ENCODE measurements around the gene RABGAP1L. TPM values are rescaled to one million over a fixed set of nuclear protein-coding genes. Genes with fewer than 3 reads are reported as not detected.

Gene RABGAP1L
- total and polyA plus RNA-seq, 10 of the 15 experiments (the other 5 are each of a cell fraction or from before 2014, with no cell fraction given): 5.8 to 194 (median 113) TPM

DNA sequence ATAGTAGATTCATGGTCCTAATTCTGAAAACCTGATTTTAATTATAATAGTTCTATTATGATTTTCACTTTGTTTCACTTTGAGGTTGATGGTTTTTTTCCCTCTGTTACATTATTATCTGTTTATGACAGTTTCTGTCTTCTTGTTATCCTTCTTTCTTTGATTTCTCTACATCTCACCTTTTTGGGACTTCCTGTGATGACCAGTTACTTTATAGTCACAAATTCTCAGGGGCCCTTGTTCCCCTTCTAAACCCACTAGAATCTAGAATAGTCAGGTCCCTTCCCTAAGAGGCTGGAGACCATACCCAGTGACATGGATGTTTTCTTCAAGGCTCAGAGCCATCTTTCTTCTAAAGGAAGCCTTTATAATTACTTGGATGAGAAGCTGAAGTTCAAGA lies 526.9 kb downstream of the RABGAP1L start:
- BruUV-seq (replicated peaks): no TSS peak
- ChIA-PET RAD21 (ENCODE audit: unreplicated experiment) (interaction anchor here (0.7 kb wide), 1 partner anchor 716 kb away, joined by 3 read pairs; no protein-coding TSS in a partner anchor), SMC1A (ENCODE audit: uncharacterized antibody, unreplicated experiment) (interaction anchor here (1.4 kb wide), 1 partner anchor 23 kb away, joined by 3 read pairs; no protein-coding TSS in a partner anchor), CTCF (no interaction called here), POLR2A (no interaction called here)
- in situ Hi-C loops (cut with MboI) (no loop called here), intact Hi-C loops (cut with micrococcal nuclease; ENCODE audit: unreplicated experiment) (no loop called here)
- Histone ChIP-seq H3K79me2 (ENCODE audit: control insufficient read depth, insufficient read depth, low read length) (no peaks in the 10 kb centered on the region), H3K27ac (ENCODE audit: control insufficient read depth, insufficient read depth) (no peak overlapping the region), H3K4me3 (no peak overlapping the region), H3K4me1 (ENCODE audit: control insufficient read depth, insufficient read depth, low read length) (no peaks in the 10 kb centered on the region), H3K27me3 (replicated peaks in 1 of 2; ENCODE audit: control insufficient read depth in 2 of 2, insufficient read depth in 2 of 2, low read length in 1 of 2) (no peaks in the 10 kb centered on the region), H2AFZ (ENCODE audit: control insufficient read depth, low read depth, low read length) (no peak overlapping the region), H3K36me3 (ENCODE audit: control insufficient read depth in 2 of 2, insufficient read depth in 2 of 2, low read length in 1 of 2) (peaks cover 0 to 13% of the 10 kb centered on the region in 2 experiments; a peak in 1 of 4 replicates), H3K9ac (ENCODE audit: control insufficient read depth, insufficient read depth, low read length) (no peak overlapping the region), H4K20me1 (ENCODE audit: control insufficient read depth, insufficient read depth) (no peaks in the 10 kb centered on the region), H3K9me3 (replicated peaks; ENCODE audit: control insufficient read depth, insufficient read depth, low read length) (no peaks in the 10 kb centered on the region), H3K4me2 (ENCODE audit: control insufficient read depth, insufficient read depth) (no peak overlapping the region)
- ATAC-seq: no peak
- no peak for TF ChIP-seq E2F4 (IDR thresholded peaks at IDR 0.05; ENCODE audit: low read depth, low read length)
- TF ChIP-seq SUZ12 (IDR thresholded peaks at IDR 0.05; ENCODE audit: unreplicated experiment): no peak
- TF ChIP-seq POLR2A (IDR thresholded peaks at IDR 0.05; ENCODE audit: low read depth, low read length): no peak
- TF ChIP-seq SRF (IDR thresholded peaks at IDR 0.05; ENCODE audit: low read depth in 2 of 2, low read length in 2 of 2): 0 out of 4 replicates have a peak, but pooled peaks of 1 of the 2 experiments have one; percentile 6
- no peak for FAIRE-seq
- no peak for DNase-seq (ENCODE audit: low read depth, low spot score)

DNA sequence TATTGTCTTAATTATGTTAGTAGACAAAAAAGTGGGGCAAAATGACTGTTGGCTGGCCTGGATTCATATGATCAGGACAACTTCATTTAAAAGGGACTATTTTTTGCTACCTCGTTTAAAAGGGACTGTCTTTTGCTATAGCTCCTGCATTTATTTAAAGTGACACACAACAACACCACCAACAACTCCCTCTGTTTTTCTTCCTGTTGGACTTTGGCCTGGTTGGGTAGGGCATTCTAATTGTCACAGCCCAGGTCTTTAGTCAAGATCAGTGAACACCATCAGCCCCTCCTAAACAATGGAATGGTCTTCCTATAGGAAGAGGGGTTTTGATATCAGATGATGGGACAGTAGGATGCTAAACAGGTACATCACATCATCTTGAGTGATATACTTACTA lies 530.2 kb downstream of the RABGAP1L start:
- in situ Hi-C loops (cut with MboI): no loop called here
- no peak for ATAC-seq
- WGBS (ENCODE audit: insufficient coverage, insufficient replicate concordance, low lambda C conversion rate, missing lambda C conversion rate): 88% methylated on average over 1 of the region's 1 CpG
- BruUV-seq (replicated peaks): no TSS peak
- no peak overlapping the region for H3K9ac ChIP-seq (ENCODE audit: control insufficient read depth, insufficient read depth, low read length)
- no peaks in the 10 kb centered on the region for H4K20me1 ChIP-seq (ENCODE audit: control insufficient read depth, insufficient read depth)
- no peak overlapping the region for H3K4me2 ChIP-seq (ENCODE audit: control insufficient read depth, insufficient read depth)
- intact Hi-C loops (cut with micrococcal nuclease; ENCODE audit: unreplicated experiment): no loop called here
- H3K79me2 ChIP-seq (ENCODE audit: control insufficient read depth, insufficient read depth, low read length): no peaks in the 10 kb centered on the region
- no peak overlapping the region for H3K27ac ChIP-seq (ENCODE audit: control insufficient read depth, insufficient read depth)
- no peak overlapping the region for H3K4me3 ChIP-seq
- no peak for DNase-seq (ENCODE audit: low read depth, low spot score)
- H3K27me3 ChIP-seq (replicated peaks in 1 of 2; ENCODE audit: control insufficient read depth in 2 of 2, insufficient read depth in 2 of 2, low read length in 1 of 2): no peaks in the 10 kb centered on the region
- H3K9me3 ChIP-seq (replicated peaks; ENCODE audit: control insufficient read depth, insufficient read depth, low read length): no peaks in the 10 kb centered on the region
- ChIA-PET CTCF (interaction anchor here (0.5 to 0.6 kb wide), 2 partner anchors 144 to 1391 kb away, joined by 3 to 4 read pairs; no protein-coding TSS in a partner anchor), POLR2A (no interaction called here), RAD21 (ENCODE audit: unreplicated experiment) (no interaction called here), SMC1A (ENCODE audit: uncharacterized antibody, unreplicated experiment) (no interaction called here)
- H2AFZ ChIP-seq (ENCODE audit: control insufficient read depth, low read depth, low read length): no peak overlapping the region
- no peak for FAIRE-seq
- H3K36me3 ChIP-seq (ENCODE audit: control insufficient read depth in 2 of 2, insufficient read depth in 2 of 2, low read length in 1 of 2): peaks cover 0 to 10% of the 10 kb centered on the region in 2 experiments; a peak in 1 of 4 replicates
- no peaks in the 10 kb centered on the region for H3K4me1 ChIP-seq (ENCODE audit: control insufficient read depth, insufficient read depth, low read length)
- no peak for TF ChIP-seq NRF1 (conservative IDR thresholded peaks at IDR 0.05; ENCODE audit: low read depth, low read length)
- TF ChIP-seq WRNIP1 (IDR thresholded peaks at IDR 0.05; ENCODE audit: borderline replicate concordance, low read depth, low read length): no peak
- no peak for TF ChIP-seq TCF12 (IDR thresholded peaks at IDR 0.05; ENCODE audit: low read depth, low read length)
- no peak for TF ChIP-seq NR2F1 (conservative IDR thresholded peaks at IDR 0.05)
- no peak for TF ChIP-seq MEF2B (IDR thresholded peaks at IDR 0.05; ENCODE audit: partially characterized antibody, poor library complexity, severe bottlenecking)
- no peak for TF ChIP-seq SUZ12 (IDR thresholded peaks at IDR 0.05; ENCODE audit: unreplicated experiment)
- TF ChIP-seq ZNF207 (IDR thresholded peaks at IDR 0.05; ENCODE audit: borderline replicate concordance): no peak
- TF ChIP-seq BCLAF1 (IDR thresholded peaks at IDR 0.05): no peak
- no peak for TF ChIP-seq TBL1XR1 (IDR thresholded peaks at IDR 0.05; ENCODE audit: low read depth, low read length)
- no peak for TF ChIP-seq SREBF2 (IDR thresholded peaks at IDR 0.05; ENCODE audit: low read length)
- TF ChIP-seq BHLHE40 (IDR thresholded peaks at IDR 0.05; ENCODE audit: borderline replicate concordance in 1 of 2, low read depth in 2 of 2, low read length in 1 of 2): no peak
- no peak for TF ChIP-seq ESRRA (IDR thresholded peaks at IDR 0.05; ENCODE audit: low read length)

Data from GM12878 (cell line).